HepG2 (cell line): ENCODE data around the gene NF2. TPM values are rescaled to one million over a fixed set of nuclear protein-coding genes. Genes with fewer than 3 reads are reported as not detected.
A peak's percentile ranks its signal among the peaks of the same experiment; 100 is the strongest.

ENCODE experiments used
- FIP1L1 ChIP-seq: fragments of 200-400 bp; formaldehyde crosslinking; IDR thresholded peaks from 2 replicates; pipeline ENCODE4 v1.6.1; 2018; ENCODE audit warnings: low read depth, mild to moderate bottlenecking, low read length, moderate library complexity, borderline replicate concordance; ENCODE audit not compliant: insufficient read depth
- FOSL2 ChIP-seq: sonication (generic); formaldehyde crosslinking; IDR thresholded peaks from 2 replicates; pipeline ENCODE4 v1.4.0; 2020; ENCODE audit warnings: missing genetic modification reagents
- FOXC1 ChIP-seq: sonication (generic); formaldehyde crosslinking; IDR thresholded peaks from 2 replicates; pipeline ENCODE4 v1.8.0; 2022; ENCODE audit warnings: mild to moderate bottlenecking, missing genetic modification reagents, borderline replicate concordance
- HMG20A ChIP-seq: IDR thresholded peaks from 2 replicates; pipeline ENCODE4 v1.6.1; 2016; ENCODE audit warnings: borderline replicate concordance
- IRF9 ChIP-seq: sonication (generic); formaldehyde crosslinking; IDR thresholded peaks from 2 replicates; pipeline ENCODE4 v1.8.0; 2022; ENCODE audit warnings: missing genetic modification reagents, mild to moderate bottlenecking, borderline replicate concordance
- KDM3A ChIP-seq: IDR thresholded peaks from 2 replicates; pipeline ENCODE4 v1.6.1; 2018; ENCODE audit warnings: low read depth, missing compliant biosample characterization
- NCOA1 ChIP-seq: sonication (generic); formaldehyde crosslinking; IDR thresholded peaks from 2 replicates; pipeline ENCODE4 v1.9.0; 2021; ENCODE audit warnings: missing genetic modification reagents
- RAD21 ChIP-seq: fragments of 450-650 bp; formaldehyde crosslinking; IDR thresholded peaks from 2 replicates; pipeline ENCODE4 v1.5.0; 2020; ENCODE audit warnings: mild to moderate bottlenecking
- XBP1 ChIP-seq: sonication (generic); formaldehyde crosslinking; IDR thresholded peaks from 2 replicates; pipeline ENCODE4 v1.5.0; 2020; ENCODE audit warnings: missing genetic modification reagents
- ZBTB21 ChIP-seq: sonication (generic); formaldehyde crosslinking; IDR thresholded peaks from 2 replicates; pipeline ENCODE4 v1.4.0; 2020; ENCODE audit warnings: missing genetic modification reagents
- ZNF605 ChIP-seq: sonication (generic); formaldehyde crosslinking; IDR thresholded peaks from 2 replicates; pipeline ENCODE4 v1.8.0; 2022; ENCODE audit warnings: mild to moderate bottlenecking, missing genetic modification reagents
- polyA plus RNA-seq, 8 experiments: library from polyadenylated mRNA; depleted of rRNA in 3 of 8; stranded (reverse) in 7 of 8; unstranded in 1 of 8; fragments of >200 nt; fragmentation: Illumina TruSeq in 4 of 8; extraction: Trizol in 4 of 8; gene quantifications; 2 replicates each; pipeline versions ENCODE4 v1.2.1 to v1.2.3, GENCODE V29; 2011 to 2016; ENCODE audit warnings: low read depth in 4 of 8, missing spikeins in 1 of 8, mixed read lengths in 1 of 8; ENCODE audit not compliant: insufficient read depth in 1 of 8
- total RNA-seq, 5 experiments: library from RNA; depleted of rRNA; stranded (reverse); fragments of >200 nt; fragmentation: Illumina TruSeq; extraction: Trizol; gene quantifications; 2 replicates each; pipeline ENCODE4 v1.2.3, GENCODE V29; 2016; ENCODE audit warnings: low read depth in 1 of 5

NF2 gene
- total and polyA plus RNA-seq, 2 of the 13 experiments (the other 11 are each of a cell fraction or from before 2014, with no cell fraction given): 9.3 to 33.3 TPM

GRCh38 chr22:29701155-29701999 is 97.9 kb downstream of the NF2 start (continued):
- TF ChIP-seq FIP1L1: no peak
- TF ChIP-seq ZNF605 (CRISPR knock-in tag): no peak
- peak; percentile 36; the same call in 1 of the 2 replicates for TF ChIP-seq FOSL2 (CRISPR knock-in tag)
- no peak for TF ChIP-seq KDM3A (CRISPR knock-in tag)
- TF ChIP-seq FOXC1 (CRISPR knock-in tag): no peak
- TF ChIP-seq NCOA1 (CRISPR knock-in tag): no peak
- TF ChIP-seq RAD21 (CRISPR knock-in tag): peak; percentile 41; the same call in 1 of the 2 replicates
- TF ChIP-seq ZBTB21 (CRISPR knock-in tag): no peak
- no peak for TF ChIP-seq IRF9 (CRISPR knock-in tag)
- TF ChIP-seq XBP1 (CRISPR knock-in tag): no peak
- no peak for TF ChIP-seq HMG20A (CRISPR knock-in tag)
